NOMO-1 treated with DMSO at 0.1 percent for 48 hours (cell line): ENCODE data around the gene STK10.

ENCODE experiments used
- DNase-seq: peaks from one replicate; lab custom pipeline; 2025; ENCODE audit not compliant: unreplicated experiment; lab: John Stamatoyannopoulos, UW

The STK10 gene

GRCh38 chr5:172144931-172145869 is 42.8 kb downstream of the STK10 start:
- DNase-seq, result no peak

DNA sequence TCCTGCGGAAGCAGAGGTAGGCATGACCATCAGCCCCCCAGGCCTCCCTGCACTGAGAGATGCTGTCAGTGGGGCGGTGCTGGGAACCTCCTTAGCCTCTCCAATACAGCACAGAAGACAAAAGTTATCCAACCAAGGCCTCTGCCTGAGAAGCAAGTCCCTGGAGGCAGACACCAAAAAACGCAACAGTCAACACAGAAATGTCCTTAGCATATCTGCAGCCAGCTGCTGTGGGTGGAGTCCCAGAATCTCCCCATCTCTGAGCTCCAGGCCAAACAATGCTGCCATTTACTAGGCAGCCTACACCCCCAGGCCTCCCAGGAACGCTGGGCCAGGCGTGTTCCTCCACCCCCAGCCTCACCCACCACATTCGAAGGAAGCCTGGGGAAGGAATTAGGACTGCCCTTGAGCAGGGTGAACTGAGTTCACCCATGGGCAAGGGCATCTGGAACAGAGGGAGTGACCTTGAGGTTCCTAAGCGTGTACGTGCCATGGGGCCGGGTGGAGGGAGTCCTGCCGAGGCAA is 43.7 kb downstream of the STK10 start:
- DNase-seq, result no peak

DNA sequence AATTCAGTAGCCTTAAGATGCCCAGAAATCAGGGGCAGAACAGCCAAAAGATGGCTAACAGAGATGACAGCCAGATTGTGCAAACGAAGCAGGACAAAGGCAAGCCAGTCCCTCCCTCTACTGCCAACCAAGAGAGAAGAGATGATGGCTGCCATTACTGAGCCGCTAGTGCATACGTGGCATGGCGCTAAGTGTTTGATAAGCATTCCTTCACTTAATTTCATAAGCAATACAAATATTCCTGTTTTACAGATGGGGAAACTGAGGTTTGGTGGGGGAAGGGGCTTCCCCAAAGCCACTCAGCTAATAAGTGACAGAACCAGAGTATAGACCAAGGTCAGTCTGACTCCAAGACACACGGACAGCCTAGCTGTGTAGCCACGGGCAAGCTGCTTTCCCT is 44.1 kb downstream of the STK10 start:
- DNase-seq, result no peak

DNA sequence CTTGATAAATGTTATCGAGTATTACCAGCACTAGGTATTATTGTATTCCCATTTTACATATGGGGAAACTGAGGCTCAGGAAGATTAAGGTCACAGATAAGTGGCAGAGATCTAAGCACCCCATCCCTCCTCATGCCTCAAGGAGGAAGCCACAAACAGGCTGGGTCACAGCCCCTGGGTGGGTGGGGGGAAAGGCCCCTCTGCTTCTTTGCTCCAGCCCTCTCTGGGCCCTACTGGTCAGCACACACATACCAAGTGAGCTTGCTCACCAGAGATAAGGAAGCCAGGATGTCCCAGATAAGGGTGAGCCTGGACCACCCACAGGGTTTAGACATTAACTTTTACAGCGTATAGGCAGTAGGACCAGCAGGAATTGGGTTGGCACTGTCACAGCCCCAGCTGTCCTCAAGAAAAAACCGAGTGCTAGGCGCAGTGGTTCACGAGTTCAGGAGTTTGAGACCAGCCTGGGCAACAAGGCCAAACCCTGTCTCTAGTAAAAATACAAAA is 45.3 kb downstream of the STK10 start:
- no peak for DNase-seq

GRCh38 chr5:172141949-172142319 is 46.1 kb downstream of the STK10 start:
- DNase-seq, result no peak

DNA sequence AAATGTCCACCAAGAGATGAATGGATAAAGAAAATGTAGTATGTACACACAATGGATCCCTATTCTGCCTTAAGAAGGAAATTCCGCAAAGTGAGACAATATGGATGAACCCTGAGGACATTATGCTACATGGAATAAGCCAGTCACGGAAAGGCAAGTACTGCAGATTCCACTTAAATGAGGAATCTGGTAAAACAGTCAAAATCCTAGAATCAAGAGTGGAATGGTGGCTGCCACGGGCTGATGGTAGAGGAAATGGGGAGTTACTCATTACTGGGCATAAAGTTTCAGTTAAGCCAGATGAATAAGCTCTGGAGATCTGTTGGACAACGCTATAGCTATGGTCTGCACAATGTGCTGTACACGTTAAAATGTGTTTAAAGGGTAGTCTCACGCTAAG is 47.2 kb downstream of the STK10 start:
- no peak for DNase-seq

GRCh38 chr5:172140120-172140519 is 47.9 kb downstream of the STK10 start:
- DNase-seq, result no peak

- no peak for DNase-seq
Measured at GRCh38 chr5:172137046-172137445, 51.0 kb downstream of the STK10 start.

- peak; percentile 89 for DNase-seq
Measured at GRCh38 chr5:172133359-172134029, 54.5 kb downstream of the STK10 start.

GRCh38 chr5:172131690-172132089 is 56.3 kb downstream of the STK10 start:
- DNase-seq, result no peak

DNA sequence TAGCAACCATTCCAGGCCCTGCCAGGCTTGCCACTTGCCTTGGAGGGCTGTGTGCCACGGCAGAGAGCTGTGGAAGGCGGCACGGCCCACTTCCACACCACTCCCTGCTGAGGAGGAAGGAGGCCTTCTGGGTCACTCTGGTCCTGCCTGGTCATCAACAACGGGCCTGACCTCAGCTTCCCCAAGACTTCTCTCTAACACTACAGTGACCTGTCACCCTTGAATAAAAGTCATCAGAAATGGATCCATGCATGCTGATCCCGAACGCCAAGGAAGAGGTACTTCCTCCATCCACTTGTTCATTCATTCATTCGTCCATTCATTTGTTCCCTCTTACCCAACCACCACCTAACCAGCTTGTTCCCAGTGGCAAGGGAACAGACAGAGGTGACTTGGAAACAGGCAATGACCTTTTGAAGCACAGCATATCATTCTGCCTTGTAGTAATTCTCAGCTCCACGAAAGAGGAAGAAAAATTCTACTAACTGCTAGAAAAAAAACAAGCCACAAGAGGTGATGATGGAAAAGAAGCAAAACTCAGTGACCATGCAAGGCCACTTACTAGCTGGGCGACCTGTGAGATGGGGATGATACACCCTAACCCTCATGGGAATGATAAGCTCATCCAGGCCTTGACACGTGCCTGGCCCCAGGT is 58.6 kb downstream of the STK10 start:
- peak; percentile 9 for DNase-seq

DNA sequence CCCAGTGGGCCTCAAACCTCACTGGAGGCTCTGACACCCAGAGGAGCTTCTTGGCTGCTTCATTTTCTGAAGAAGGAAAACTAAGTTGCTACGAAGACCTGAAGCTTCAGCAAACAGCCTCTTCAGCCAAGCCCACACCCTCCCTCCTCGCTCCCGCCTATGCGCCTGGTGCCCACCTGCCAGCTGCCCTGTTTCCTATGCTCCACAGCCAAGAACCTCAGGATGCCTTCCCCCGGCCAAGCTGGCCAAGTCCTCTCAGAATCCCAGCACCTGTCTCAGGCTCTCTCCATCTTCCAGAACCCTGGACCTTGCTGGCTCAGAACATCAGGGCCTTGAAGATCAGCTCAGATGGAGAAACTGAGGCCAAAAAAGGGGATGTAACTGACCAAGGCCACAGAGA is 60.4 kb downstream of the STK10 start:
- no peak for DNase-seq

GRCh38 chr5:172123269-172123692 is 64.7 kb downstream of the STK10 start:
- no peak for DNase-seq

DNA sequence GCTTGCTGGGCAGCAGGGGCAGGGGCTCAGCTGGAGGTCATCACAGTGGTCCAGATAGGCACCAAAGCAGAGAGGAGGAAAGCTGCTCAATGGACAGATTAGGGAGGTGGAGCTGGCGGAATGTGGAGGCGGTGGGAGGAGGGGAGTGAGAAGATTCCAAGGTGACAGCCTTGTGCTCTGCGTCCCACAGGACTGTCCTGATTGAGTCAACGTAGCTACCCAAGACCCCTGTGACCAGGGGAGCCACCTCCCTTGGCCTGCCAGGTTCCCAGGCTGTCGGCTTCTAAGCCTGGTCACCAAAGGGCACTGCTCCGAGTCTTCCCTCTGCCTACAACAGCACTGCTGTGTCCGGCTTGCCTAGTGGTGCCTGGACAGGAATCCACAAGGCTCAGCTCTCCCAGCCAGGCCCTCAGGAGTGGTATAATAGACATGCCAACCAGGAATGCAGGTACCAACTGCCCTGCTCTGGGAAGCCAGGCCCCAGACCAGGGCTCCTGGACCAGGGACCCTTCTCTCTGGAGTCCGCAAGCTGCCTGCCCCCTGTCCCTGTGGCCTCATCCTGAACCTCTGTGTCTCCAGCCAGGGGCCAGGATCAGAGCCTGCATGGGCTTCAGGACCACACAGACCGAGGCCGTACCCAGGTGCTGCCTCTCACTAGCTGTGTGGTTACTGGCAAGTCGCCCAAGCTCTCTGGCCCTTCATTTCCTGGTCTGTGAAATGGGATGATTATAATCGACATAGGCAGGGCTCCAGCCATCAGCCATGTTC is 67.9 kb downstream of the STK10 start:
- no peak for DNase-seq

DNA sequence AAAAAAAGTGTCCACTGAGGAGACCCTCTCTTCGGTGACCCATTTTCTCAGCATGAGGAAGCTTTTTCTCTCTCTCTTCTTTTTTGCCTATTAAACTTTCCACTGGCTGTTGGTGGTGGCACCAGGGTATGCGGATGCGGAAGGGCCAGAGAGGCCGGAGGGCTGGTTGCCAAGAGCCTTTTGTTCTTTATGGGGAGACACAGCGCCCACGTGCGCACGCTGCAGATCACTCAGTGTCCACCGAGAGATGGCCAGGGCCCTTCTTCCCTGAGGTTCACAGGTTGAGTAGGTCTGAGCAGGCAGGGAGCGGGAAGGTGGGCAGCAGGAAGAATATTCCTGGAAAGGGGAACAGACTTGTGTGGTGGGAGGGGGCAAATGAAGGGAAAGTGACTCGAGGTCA is 69.1 kb downstream of the STK10 start:
- DNase-seq, result no peak

- no peak for DNase-seq
Measured at GRCh38 chr5:172117977-172118701, 69.9 kb downstream of the STK10 start.

DNA sequence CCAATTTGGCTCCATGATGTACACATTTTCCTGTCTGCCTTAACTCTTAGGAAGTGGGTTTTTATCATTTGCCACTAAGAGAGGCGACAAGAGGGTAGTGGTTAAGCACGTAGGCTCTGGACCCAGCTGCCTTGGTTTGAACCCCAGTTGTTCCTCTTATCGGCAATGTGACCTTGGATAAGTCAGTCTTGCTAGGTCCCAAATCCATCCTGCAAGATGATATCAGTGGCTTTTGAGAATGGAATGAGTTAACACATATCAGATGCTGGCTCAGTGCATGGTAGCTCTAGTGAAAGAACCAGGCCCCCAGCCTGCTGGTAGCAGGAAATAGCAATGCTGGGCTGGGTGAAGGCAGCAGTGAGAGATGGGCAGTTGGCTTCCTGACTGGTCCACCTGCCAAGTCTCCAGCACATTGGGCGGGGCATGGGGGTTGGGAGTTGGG is 72.5 kb downstream of the STK10 start:
- peak; percentile 40 for DNase-seq

GRCh38 chr5:172114875-172115422 is 73.1 kb downstream of the STK10 start:
- DNase-seq, result peak; percentile 93

DNA sequence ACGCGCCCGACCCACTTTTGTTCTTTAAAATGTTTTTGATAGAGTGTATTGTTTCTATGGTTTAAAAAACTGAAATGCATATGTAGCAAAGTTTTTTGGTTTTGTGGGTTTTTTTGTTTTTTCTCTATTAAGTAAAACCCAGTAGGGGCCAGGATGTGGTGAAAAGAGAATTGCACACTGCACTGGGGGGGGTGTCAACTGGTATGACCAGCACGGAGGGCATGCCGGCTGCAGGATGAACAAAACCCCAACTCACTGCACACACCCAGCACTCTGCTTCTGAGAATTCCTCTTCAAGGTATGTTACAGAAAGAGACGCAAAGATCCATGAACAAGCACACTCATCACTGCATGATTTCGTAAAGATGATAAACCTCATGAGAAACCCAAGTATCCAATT is 75.0 kb downstream of the STK10 start:
- DNase-seq, result peak; percentile 16

- no peak for DNase-seq
Measured at GRCh38 chr5:172111852-172112225, 76.2 kb downstream of the STK10 start.
